Activated CD8-positive, alpha-beta T cell treated with anti-CD3 and anti-CD28 coated beads for 36 hours (primary cell): Measurements from ENCODE around the gene TXNRD2. TPM values are rescaled to one million over a fixed set of nuclear protein-coding genes. Genes with fewer than 3 reads are reported as not detected.

Experiments used
- ATAC-seq: fragments of 200-7000 bp; cut with Tn5 transposase; one replicate; pipeline ENCODE4 v1.10.0; 2021; ENCODE audit warnings: mild to moderate bottlenecking, moderate library complexity
- CTCF ChIA-PET: fragments of 350-600 bp; sonication (Branson Sonifier 250); formaldehyde crosslinking; loops from one replicate; lab custom pipeline; 2021; ENCODE audit warnings: antibody characterized with exemption; lab: Charles Lee
- POLR2A ChIA-PET: fragments of 350-600 bp; sonication (Branson Sonifier 250); formaldehyde crosslinking; loops from one replicate; lab custom pipeline; 2021; ENCODE audit warnings: antibody characterized with exemption; lab: Charles Lee
- DNase-seq: peaks from one replicate; pipeline ENCODE4 v3.0.0-alpha.2; 2020
- H3K27ac Mint-ChIP-seq: one replicate; pipeline ENCODE4 v1.8.0; 2021; ENCODE audit warnings: mild to moderate bottlenecking, mixed read lengths
- H3K27me3 Mint-ChIP-seq: one replicate; pipeline ENCODE4 v1.8.0; 2021; ENCODE audit warnings: mixed read lengths
- H3K36me3 Mint-ChIP-seq: one replicate; pipeline ENCODE4 v1.8.0; 2021; ENCODE audit warnings: low read depth, mixed read lengths
- H3K4me1 Mint-ChIP-seq: one replicate; pipeline ENCODE4 v1.8.0; 2021; ENCODE audit warnings: low read depth, mixed read lengths
- H3K4me3 Mint-ChIP-seq: one replicate; pipeline ENCODE4 v1.8.0; 2021; ENCODE audit warnings: mild to moderate bottlenecking, moderate library complexity, mixed read lengths
- H3K9me3 Mint-ChIP-seq: one replicate; pipeline ENCODE4 v1.8.0; 2021; ENCODE audit warnings: mixed read lengths
- CTCF ChIP-seq: fragments of 200-600 bp; IDR thresholded peaks from one replicate; pipeline ENCODE4 v1.8.0; 2022; ENCODE audit warnings: antibody characterized with exemption, mild to moderate bottlenecking
- intact Hi-C: fragments of 100-400 bp; cut with micrococcal nuclease; formaldehyde crosslinking; loops from one replicate; pipeline ENCODE4 v1.10.0; 2022
- total RNA-seq, 2 experiments: library from RNA; stranded (reverse); gene quantifications; one replicate each; pipeline ENCODE4 v1.2.3, GENCODE V29; 2021

TXNRD2 gene
- total RNA-seq, 2 experiments from 2014 or later = 18.0 to 18.5 TPM

GRCh38 chr22:19966908-19967750, 25.5 kb upstream of the TXNRD2 start:
- no peak for ATAC-seq
- ChIA-PET POLR2A (no interaction called here), CTCF (interaction anchor here (1.9 kb wide), 1 partner anchor 47 kb away, joined by 12 read pairs; no protein-coding TSS in a partner anchor)
- H3K4me3 Mint-ChIP-seq = no peak overlapping the region
- H3K27ac Mint-ChIP-seq = peak overlapping the region; percentile 20
- no peaks in the 10 kb centered on the region for H3K27me3 Mint-ChIP-seq
- DNase-seq = no peak
- peaks cover 13% of the 10 kb centered on the region for H3K4me1 Mint-ChIP-seq
- no peak for TF ChIP-seq CTCF
- no peaks in the 10 kb centered on the region for H3K9me3 Mint-ChIP-seq
- intact Hi-C loops = no loop called here
- peaks cover 9% of the 10 kb centered on the region for H3K36me3 Mint-ChIP-seq

GRCh38 chr22:19965771-19966709, 24.4 kb upstream of the TXNRD2 start:
- no peak for ATAC-seq
- Mint-ChIP-seq H3K27ac (no peak overlapping the region), H3K27me3 (no peaks in the 10 kb centered on the region), H3K36me3 (peaks cover 9% of the 10 kb centered on the region), H3K4me3 (no peak overlapping the region), H3K9me3 (no peaks in the 10 kb centered on the region), H3K4me1 (peaks cover 6% of the 10 kb centered on the region)
- intact Hi-C loops = no loop called here
- ChIA-PET POLR2A (interaction anchor here (1.1 kb wide), 1 partner anchor 163 kb away, joined by 5 read pairs; no protein-coding TSS in a partner anchor), CTCF (interaction anchor here (1.0 to 1.9 kb wide), 3 partner anchors 13 to 235 kb away, joined by 3 to 12 read pairs (median 3); no protein-coding TSS in a partner anchor)
- no peak for DNase-seq
- peak; percentile 21 for TF ChIP-seq CTCF

GRCh38 chr22:19964701-19965386, 23.2 kb upstream of the TXNRD2 start:
- DNase-seq (no peak), ATAC-seq (no peak)
- H3K27me3 Mint-ChIP-seq = no peaks in the 10 kb centered on the region
- no peak overlapping the region for H3K4me3 Mint-ChIP-seq
- H3K27ac Mint-ChIP-seq = no peak overlapping the region
- H3K4me1 Mint-ChIP-seq = peaks cover 3% of the 10 kb centered on the region
- intact Hi-C loops = no loop called here
- ChIA-PET CTCF (interaction anchor here (1.0 to 2.2 kb wide), 4 partner anchors 12 to 234 kb away, joined by 3 to 12 read pairs (median 6); no protein-coding TSS in a partner anchor), POLR2A (interaction anchor here (0.6 to 1.1 kb wide), 2 partner anchors 165 to 1100 kb away, joined by 3 to 5 read pairs; no protein-coding TSS in a partner anchor)
- no peaks in the 10 kb centered on the region for H3K9me3 Mint-ChIP-seq
- H3K36me3 Mint-ChIP-seq = peaks cover 9% of the 10 kb centered on the region
- no peak for TF ChIP-seq CTCF

GRCh38 chr22:19963863-19964642, 22.4 kb upstream of the TXNRD2 start:
- Mint-ChIP-seq H3K27me3 (no peaks in the 10 kb centered on the region), H3K9me3 (no peaks in the 10 kb centered on the region), H3K4me1 (peaks cover 3% of the 10 kb centered on the region), H3K36me3 (peaks cover 9% of the 10 kb centered on the region), H3K4me3 (no peak overlapping the region), H3K27ac (no peak overlapping the region)
- no peak for ATAC-seq
- intact Hi-C loops = no loop called here
- DNase-seq = no peak
- TF ChIP-seq CTCF = no peak
- CTCF ChIA-PET = interaction anchor here (1.6 to 2.3 kb wide), 3 partner anchors 11 to 233 kb away, joined by 3 to 10 read pairs (median 8); no protein-coding TSS in a partner anchor
- POLR2A ChIA-PET = no interaction called here
